ENCODE measurements around the gene POLD3. TPM values are rescaled to one million over a fixed set of nuclear protein-coding genes. Genes with fewer than 3 reads are reported as not detected.

The POLD3 gene
- total and polyA plus RNA-seq, 7 donors, result 11.2 to 23.0 (median 14.1) TPM

DNA sequence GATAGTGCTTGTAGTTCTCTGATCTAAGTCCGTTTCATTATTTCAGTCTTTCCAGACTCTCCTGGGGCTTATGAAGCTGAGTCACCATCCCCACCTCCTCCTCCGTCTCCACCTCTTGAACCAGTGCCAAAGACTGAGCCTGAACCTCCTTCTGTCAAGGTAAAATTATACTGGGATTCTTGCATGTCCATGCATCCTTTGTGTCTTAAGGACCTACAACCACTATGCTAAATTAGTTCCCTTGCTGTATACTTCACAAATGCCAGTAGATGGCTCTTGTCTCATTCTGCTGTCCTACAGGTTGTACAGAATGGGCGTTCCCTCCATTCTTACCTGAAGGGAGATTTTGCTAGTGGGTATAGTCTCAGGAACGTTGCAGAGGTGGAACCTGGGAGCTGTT lies 42.2 kb downstream of the POLD3 start:
- no peaks in the 10 kb centered on the region for H3K9me3 ChIP-seq
- peaks cover 0 to 4% (median 0%) of the 10 kb centered on the region in 4 donors for H3K36me3 ChIP-seq
- no peaks in the 10 kb centered on the region for H3K27me3 ChIP-seq
- intact Hi-C loops (cut with DNase I), result loop anchor here (5.0 kb wide), 1 partner anchor 88 kb away; no protein-coding TSS in a partner anchor
- no peak for DNase-seq
- H3K27ac ChIP-seq, result peak overlapping the region in 3 of 4 donors; percentile 71 to 89 (median 81)
- 38 to 66% methylated on average over 4 of the region's 4 CpGs for WGBS, 2 donors
- no peak overlapping the region for H3K4me3 ChIP-seq
- peaks cover 0 to 94% (median 61%) of the 10 kb centered on the region in 4 donors for H3K4me1 ChIP-seq
- no peak for TF ChIP-seq EP300 (IDR thresholded peaks at IDR 0.05)
- TF ChIP-seq, protein P1, sequence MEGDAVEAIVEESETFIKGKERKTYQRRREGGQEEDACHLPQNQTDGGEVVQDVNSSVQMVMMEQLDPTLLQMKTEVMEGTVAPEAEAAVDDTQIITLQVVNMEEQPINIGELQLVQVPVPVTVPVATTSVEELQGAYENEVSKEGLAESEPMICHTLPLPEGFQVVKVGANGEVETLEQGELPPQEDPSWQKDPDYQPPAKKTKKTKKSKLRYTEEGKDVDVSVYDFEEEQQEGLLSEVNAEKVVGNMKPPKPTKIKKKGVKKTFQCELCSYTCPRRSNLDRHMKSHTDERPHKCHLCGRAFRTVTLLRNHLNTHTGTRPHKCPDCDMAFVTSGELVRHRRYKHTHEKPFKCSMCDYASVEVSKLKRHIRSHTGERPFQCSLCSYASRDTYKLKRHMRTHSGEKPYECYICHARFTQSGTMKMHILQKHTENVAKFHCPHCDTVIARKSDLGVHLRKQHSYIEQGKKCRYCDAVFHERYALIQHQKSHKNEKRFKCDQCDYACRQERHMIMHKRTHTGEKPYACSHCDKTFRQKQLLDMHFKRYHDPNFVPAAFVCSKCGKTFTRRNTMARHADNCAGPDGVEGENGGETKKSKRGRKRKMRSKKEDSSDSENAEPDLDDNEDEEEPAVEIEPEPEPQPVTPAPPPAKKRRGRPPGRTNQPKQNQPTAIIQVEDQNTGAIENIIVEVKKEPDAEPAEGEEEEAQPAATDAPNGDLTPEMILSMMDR (IDR thresholded peaks at IDR 0.05), result peak in 2 of 4 experiments; percentile 18 to 24

DNA sequence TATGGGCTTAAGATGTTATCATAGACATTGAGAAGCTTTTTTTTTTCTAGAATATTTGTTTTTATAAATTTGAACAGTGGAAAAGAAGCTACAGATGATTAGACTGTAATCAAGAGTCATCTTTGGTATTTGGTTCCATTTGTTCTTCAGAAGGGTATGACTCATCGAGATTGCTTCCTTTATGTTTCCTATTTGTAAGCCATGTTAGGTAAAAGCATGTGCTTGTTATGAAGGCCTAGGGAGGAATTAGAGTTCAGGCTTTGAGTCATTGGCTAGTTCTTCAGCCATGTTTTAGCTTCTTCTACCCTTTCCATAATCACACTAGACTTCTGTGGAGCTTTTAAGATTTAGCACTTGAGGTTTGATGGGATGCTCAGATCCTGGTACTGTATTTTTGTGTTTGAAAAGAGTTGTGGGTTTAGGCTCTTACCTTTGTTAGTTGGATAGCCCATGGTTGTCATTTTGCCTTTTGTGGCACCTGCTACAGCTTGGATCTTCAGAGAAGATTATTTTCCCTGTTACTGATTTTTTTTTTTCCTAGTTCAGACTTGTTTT lies 44.3 kb downstream of the POLD3 start:
- Histone ChIP-seq H3K4me3 (no peak overlapping the region), H3K4me1 (peaks cover 0 to 82% (median 61%) of the 10 kb centered on the region in 4 donors), H3K9me3 (no peaks in the 10 kb centered on the region), H3K27me3 (no peaks in the 10 kb centered on the region), H3K27ac (peak overlapping the region; percentile 54 to 89 (median 76)), H3K36me3 (peaks cover 0 to 14% (median 3%) of the 10 kb centered on the region in 4 donors)
- 88% methylated on average over 1 of the region's 1 CpG for WGBS, 2 donors
- DNase-seq, result no peak
- intact Hi-C loops (cut with DNase I), result loop anchor here (5.0 kb wide), 1 partner anchor 46 kb away; no protein-coding TSS in a partner anchor
- TF ChIP-seq EP300 (IDR thresholded peaks at IDR 0.05) (no peak), POLR2AphosphoS5 (IDR thresholded peaks at IDR 0.05) (peak in 2 of 4 donors; percentile 14 to 62)

DNA sequence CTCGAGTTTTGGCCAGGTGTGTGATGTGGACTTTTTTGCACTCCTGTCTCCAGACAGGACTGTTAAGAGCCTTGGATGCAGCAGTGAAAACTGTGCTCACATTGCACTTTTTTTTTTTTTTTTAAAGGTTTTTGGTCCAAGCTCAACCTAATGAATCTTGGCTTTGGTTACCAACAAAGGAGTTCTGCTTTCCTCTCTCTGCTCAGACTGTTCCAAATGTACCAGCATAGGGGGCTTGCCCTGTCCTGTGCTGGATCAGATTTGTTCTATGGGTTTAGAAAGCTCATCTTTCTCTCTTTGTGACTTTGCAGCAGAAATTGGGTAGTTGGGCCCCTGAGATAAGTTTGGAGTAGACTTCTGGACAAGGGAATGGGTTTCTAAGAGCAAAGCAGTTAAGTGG lies 45.3 kb downstream of the POLD3 start:
- 77 to 84% methylated on average over 1 of the region's 1 CpG for WGBS, 2 donors
- Histone ChIP-seq H3K4me1 (peaks cover 0 to 81% (median 57%) of the 10 kb centered on the region in 4 donors), H3K36me3 (peaks cover 0 to 14% (median 3%) of the 10 kb centered on the region in 4 donors), H3K27ac (peak overlapping the region; percentile 54 to 89 (median 76)), H3K9me3 (no peaks in the 10 kb centered on the region), H3K27me3 (no peaks in the 10 kb centered on the region), H3K4me3 (no peak overlapping the region)
- no peak for DNase-seq
- intact Hi-C loops (cut with DNase I), result loop anchor here (5.0 kb wide), 1 partner anchor 45 kb away; no protein-coding TSS in a partner anchor
- TF ChIP-seq POLR2AphosphoS5 (IDR thresholded peaks at IDR 0.05) (peak in 2 of 4 donors; percentile 4 to 14), POLR2A (IDR thresholded peaks at IDR 0.05) (no peak), EP300 (IDR thresholded peaks at IDR 0.05) (no peak)
- TF ChIP-seq, protein P1 (IDR thresholded peaks at IDR 0.05), result no peak

DNA sequence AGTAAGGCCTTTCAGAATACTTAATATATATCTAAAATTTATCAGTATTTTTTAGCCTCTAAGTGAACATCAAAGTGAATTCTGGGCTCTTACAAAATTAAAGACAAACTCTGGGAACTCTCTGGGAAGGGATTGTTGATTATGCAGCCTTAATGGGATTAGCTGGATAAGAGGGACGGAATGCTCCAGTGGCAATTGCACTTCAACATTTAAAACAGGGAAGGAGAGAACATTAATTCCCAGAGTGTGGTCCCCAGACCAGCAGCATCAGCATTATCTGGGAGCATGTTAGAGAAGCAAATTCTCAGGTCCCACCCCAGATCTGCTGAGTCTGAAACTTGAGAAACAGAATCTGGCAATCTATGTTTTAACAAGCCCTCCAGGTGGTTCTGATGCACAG lies 46.5 kb downstream of the POLD3 start:
- no peak overlapping the region for H3K4me3 ChIP-seq
- no peak for TF ChIP-seq EP300 (IDR thresholded peaks at IDR 0.05)
- no peak for TF ChIP-seq POLR2AphosphoS5 (IDR thresholded peaks at IDR 0.05)
- TF ChIP-seq POLR2A (IDR thresholded peaks at IDR 0.05), result no peak
- TF ChIP-seq, protein P1 (IDR thresholded peaks at IDR 0.05), result no peak
- H3K36me3 ChIP-seq, result peaks cover 0 to 14% (median 3%) of the 10 kb centered on the region in 4 donors
- no peak for DNase-seq
- no peaks in the 10 kb centered on the region for H3K27me3 ChIP-seq
- peak overlapping the region in 3 of 4 donors; percentile 71 to 89 (median 81) for H3K27ac ChIP-seq
- H3K4me1 ChIP-seq, result peaks cover 0 to 81% (median 56%) of the 10 kb centered on the region in 4 donors
- WGBS, 2 donors, result 95 to 98% methylated on average over 1 of the region's 1 CpG
- intact Hi-C loops (cut with DNase I), result loop anchor here (5.0 kb wide), 1 partner anchor 43 kb away; no protein-coding TSS in a partner anchor
- H3K9me3 ChIP-seq, result no peaks in the 10 kb centered on the region

DNA sequence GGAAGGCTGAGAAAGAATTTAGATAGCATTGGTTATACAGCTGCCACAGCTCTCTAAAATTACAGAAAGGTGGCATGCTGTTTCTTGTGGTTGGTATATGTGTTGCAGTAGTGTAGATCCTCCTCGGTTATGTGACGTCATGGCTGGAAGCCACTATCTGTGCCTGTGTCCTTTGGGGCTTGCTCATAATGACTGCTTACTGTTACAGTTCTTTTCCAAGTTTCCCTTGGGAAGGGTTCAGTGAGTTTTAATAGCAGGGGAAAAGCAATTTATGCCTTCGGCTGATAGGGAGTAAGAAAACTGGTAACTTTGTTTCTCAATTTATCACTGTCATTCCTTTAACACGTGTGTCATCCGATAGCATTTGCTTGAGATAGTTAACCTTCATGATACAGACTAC lies 47.2 kb downstream of the POLD3 start:
- Histone ChIP-seq H3K4me3 (no peak overlapping the region), H3K36me3 (peaks cover 0 to 14% (median 3%) of the 10 kb centered on the region in 4 donors), H3K27ac (peak overlapping the region in 3 of 4 donors; percentile 71 to 89 (median 81)), H3K9me3 (no peaks in the 10 kb centered on the region), H3K27me3 (no peaks in the 10 kb centered on the region), H3K4me1 (peaks cover 0 to 81% (median 54%) of the 10 kb centered on the region in 4 donors)
- DNase-seq, result no peak
- TF ChIP-seq EP300 (IDR thresholded peaks at IDR 0.05) (no peak), POLR2A (IDR thresholded peaks at IDR 0.05) (no peak), POLR2AphosphoS5 (IDR thresholded peaks at IDR 0.05) (no peak)
- TF ChIP-seq, protein P1 (IDR thresholded peaks at IDR 0.05), result no peak
- WGBS, 2 donors, result 91 to 93% methylated on average over 5 of the region's 5 CpGs
- intact Hi-C loops (cut with DNase I), result loop anchor here (5.0 kb wide), 1 partner anchor 43 kb away; no protein-coding TSS in a partner anchor

Measured in sigmoid colon (tissue), 7 donors.